Panc1 (cell line): ENCODE measurements around the gene KIAA1191. TPM values are rescaled to one million over a fixed set of nuclear protein-coding genes. Genes with fewer than 3 reads are reported as not detected.

ENCODE experiments used
- ATAC-seq: fragments of 200-7000 bp; cut with Tn5 transposase; 2 replicates; pipeline ENCODE4 v1.9.1; 2020; ENCODE audit warnings: mild to moderate bottlenecking, moderate library complexity
- BruUV-seq: library from RNA; stranded (reverse); fragments of 400-500 nt; replicated peaks from 2 replicates; lab custom pipeline; 2021; lab: Mats Ljungman, UMichigan
- CTCF ChIA-PET: fragments of 300-600 bp; sonication (Branson Sonifier 250); formaldehyde crosslinking; loops from one replicate; lab custom pipeline; 2022; ENCODE audit warnings: antibody characterized with exemption; lab: Charles Lee
- POLR2A ChIA-PET: fragments of 300-600 bp; sonication (Branson Sonifier 250); formaldehyde crosslinking; loops from one replicate; lab custom pipeline; 2022; ENCODE audit warnings: antibody characterized with exemption; lab: Charles Lee
- DNase-seq: peaks from one replicate; pipeline ENCODE4 v3.0.0-alpha.2; 2010; ENCODE audit warnings: low read depth, low spot score
- H3K27ac ChIP-seq: 2 replicates; pipeline ENCODE4 v1.5.1; 2011; ENCODE audit warnings: mild to moderate bottlenecking, low read length, inconsistent platforms
- H3K27me3 ChIP-seq: fragments of 200-500 bp; sonication (Bioruptor generic); 2 replicates; pipeline ENCODE4 v1.6.0; 2014; ENCODE audit warnings: low read length, inconsistent platforms; ENCODE audit not compliant: control insufficient read depth, insufficient read depth
- H3K36me3 ChIP-seq: fragments of 200-500 bp; sonication (Bioruptor generic); 2 replicates; pipeline ENCODE4 v1.5.1; 2014; ENCODE audit warnings: inconsistent platforms, mild to moderate bottlenecking, low read length, moderate library complexity; ENCODE audit not compliant: control insufficient read depth, insufficient read depth
- H3K4me1 ChIP-seq: 2 replicates; pipeline ENCODE4 v1.5.1; 2011; ENCODE audit warnings: inconsistent platforms, mild to moderate bottlenecking, low read length, moderate library complexity; ENCODE audit not compliant: control insufficient read depth, insufficient read depth
- H3K4me3 ChIP-seq, 2 experiments: 2 replicates each; pipeline ENCODE4 v1.5.1; 2011 to 2012; ENCODE audit warnings: low read depth in 2 of 2, low read length in 2 of 2, mild to moderate bottlenecking in 2 of 2, inconsistent platforms in 1 of 2, moderate library complexity in 1 of 2
- H3K9me3 ChIP-seq: fragments of 200-500 bp; sonication (Bioruptor generic); 2 replicates; pipeline ENCODE4 v1.5.1; 2014; ENCODE audit warnings: low read depth, mild to moderate bottlenecking, inconsistent platforms, low read length, moderate library complexity; ENCODE audit not compliant: control insufficient read depth, insufficient read depth
- POLR2AphosphoS5 ChIP-seq: IDR thresholded peaks from 2 replicates; pipeline ENCODE4 v1.6.1; 2012; ENCODE audit warnings: mild to moderate bottlenecking, low read depth, low read length, moderate library complexity
- SIN3A ChIP-seq: IDR thresholded peaks from 2 replicates; pipeline ENCODE4 v1.6.1; 2012; ENCODE audit warnings: low read depth, mild to moderate bottlenecking, low read length, moderate library complexity, borderline replicate concordance; ENCODE audit not compliant: insufficient read depth
- TCF7L2 ChIP-seq: IDR thresholded peaks from 2 replicates; pipeline ENCODE4 v1.6.1; 2011; ENCODE audit warnings: mild to moderate bottlenecking, low read depth, low read length, inconsistent platforms
- in situ Hi-C: cut with HindIII; loops from 2 replicates; pipeline ENCODE4 v1.10.0; 2016; ENCODE audit warnings: low sequenced_read_pairs, low pct_unique_long_range_greater_than_20kb
- intact Hi-C: fragments of 100-400 bp; cut with micrococcal nuclease; formaldehyde crosslinking; loops from one replicate; pipeline ENCODE4 v1.10.0; 2022; ENCODE audit not compliant: unreplicated experiment
- total RNA-seq: library from RNA; stranded (reverse); gene quantifications from one replicate; pipeline ENCODE4 v1.2.1, GENCODE V29; 2021; ENCODE audit not compliant: unreplicated experiment
- TF ChIP-seq, protein P1 (sequence below): fragments of 450-650 bp; IDR thresholded peaks from 2 replicates; pipeline ENCODE4 v1.5.1; 2017; ENCODE audit warnings: mild to moderate bottlenecking
- TF ChIP-seq, protein P2 (sequence below), 2 experiments: IDR thresholded peaks; 2 replicates each; pipeline ENCODE4 v1.6.1; 2011 to 2012; ENCODE audit warnings: low read depth in 2 of 2, control low read depth in 1 of 2, low read length in 1 of 2, mild to moderate bottlenecking in 1 of 2, moderate library complexity in 1 of 2; ENCODE audit not compliant: insufficient read depth in 1 of 2

Gene KIAA1191
- total RNA-seq, 1 experiment from 2014 or later: 92.3 TPM

DNA sequence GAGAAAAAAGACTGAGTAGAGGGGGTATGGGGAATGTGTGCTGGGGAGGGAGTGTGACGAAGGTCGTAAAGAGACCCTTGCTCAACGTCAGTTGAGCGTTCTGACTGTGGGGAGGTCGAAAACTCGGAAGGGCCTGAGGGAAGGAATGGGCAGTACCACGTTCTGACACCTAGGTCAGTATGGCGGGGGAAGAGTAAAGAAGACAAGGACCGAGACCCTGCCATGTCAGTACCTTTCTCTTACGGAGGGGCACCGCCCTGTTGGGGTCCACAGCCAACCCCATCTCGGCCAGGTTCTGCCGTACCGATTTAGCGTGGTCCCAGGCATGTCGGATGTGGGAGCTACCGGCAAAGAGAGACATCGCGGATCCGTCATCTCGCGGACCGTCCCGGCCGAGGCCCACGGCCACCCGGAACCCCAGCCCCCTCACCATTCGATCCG lies 26.5 kb upstream of the KIAA1191 start:
- intact Hi-C loops (loop anchor here (2.0 kb wide), 1 partner anchor 63 kb away; no protein-coding TSS in a partner anchor), in situ Hi-C loops (no loop called here)
- no peaks in the 10 kb centered on the region for H3K9me3 ChIP-seq
- peak overlapping the region; percentile 100 for H3K27ac ChIP-seq
- DNase-seq: no peak
- peak; percentile 10 for ATAC-seq
- CTCF ChIA-PET: no interaction called here
- peaks cover 26% of the 10 kb centered on the region for H3K36me3 ChIP-seq
- peaks cover 17% of the 10 kb centered on the region for H3K4me1 ChIP-seq
- peak overlapping the region; percentile 76 to 94 for H3K4me3 ChIP-seq
- BruUV-seq: no TSS peak
- TF ChIP-seq TCF7L2 (no peak), SIN3A (no peak; the same call in 1 of the 2 replicates), POLR2AphosphoS5 (no peak)
- TF ChIP-seq, protein P1, sequence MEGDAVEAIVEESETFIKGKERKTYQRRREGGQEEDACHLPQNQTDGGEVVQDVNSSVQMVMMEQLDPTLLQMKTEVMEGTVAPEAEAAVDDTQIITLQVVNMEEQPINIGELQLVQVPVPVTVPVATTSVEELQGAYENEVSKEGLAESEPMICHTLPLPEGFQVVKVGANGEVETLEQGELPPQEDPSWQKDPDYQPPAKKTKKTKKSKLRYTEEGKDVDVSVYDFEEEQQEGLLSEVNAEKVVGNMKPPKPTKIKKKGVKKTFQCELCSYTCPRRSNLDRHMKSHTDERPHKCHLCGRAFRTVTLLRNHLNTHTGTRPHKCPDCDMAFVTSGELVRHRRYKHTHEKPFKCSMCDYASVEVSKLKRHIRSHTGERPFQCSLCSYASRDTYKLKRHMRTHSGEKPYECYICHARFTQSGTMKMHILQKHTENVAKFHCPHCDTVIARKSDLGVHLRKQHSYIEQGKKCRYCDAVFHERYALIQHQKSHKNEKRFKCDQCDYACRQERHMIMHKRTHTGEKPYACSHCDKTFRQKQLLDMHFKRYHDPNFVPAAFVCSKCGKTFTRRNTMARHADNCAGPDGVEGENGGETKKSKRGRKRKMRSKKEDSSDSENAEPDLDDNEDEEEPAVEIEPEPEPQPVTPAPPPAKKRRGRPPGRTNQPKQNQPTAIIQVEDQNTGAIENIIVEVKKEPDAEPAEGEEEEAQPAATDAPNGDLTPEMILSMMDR: no peak
- TF ChIP-seq, protein P2, sequence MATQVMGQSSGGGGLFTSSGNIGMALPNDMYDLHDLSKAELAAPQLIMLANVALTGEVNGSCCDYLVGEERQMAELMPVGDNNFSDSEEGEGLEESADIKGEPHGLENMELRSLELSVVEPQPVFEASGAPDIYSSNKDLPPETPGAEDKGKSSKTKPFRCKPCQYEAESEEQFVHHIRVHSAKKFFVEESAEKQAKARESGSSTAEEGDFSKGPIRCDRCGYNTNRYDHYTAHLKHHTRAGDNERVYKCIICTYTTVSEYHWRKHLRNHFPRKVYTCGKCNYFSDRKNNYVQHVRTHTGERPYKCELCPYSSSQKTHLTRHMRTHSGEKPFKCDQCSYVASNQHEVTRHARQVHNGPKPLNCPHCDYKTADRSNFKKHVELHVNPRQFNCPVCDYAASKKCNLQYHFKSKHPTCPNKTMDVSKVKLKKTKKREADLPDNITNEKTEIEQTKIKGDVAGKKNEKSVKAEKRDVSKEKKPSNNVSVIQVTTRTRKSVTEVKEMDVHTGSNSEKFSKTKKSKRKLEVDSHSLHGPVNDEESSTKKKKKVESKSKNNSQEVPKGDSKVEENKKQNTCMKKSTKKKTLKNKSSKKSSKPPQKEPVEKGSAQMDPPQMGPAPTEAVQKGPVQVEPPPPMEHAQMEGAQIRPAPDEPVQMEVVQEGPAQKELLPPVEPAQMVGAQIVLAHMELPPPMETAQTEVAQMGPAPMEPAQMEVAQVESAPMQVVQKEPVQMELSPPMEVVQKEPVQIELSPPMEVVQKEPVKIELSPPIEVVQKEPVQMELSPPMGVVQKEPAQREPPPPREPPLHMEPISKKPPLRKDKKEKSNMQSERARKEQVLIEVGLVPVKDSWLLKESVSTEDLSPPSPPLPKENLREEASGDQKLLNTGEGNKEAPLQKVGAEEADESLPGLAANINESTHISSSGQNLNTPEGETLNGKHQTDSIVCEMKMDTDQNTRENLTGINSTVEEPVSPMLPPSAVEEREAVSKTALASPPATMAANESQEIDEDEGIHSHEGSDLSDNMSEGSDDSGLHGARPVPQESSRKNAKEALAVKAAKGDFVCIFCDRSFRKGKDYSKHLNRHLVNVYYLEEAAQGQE (IDR thresholded peaks at IDR 0.05; ENCODE audit: insufficient read depth in 1 of 2, low read depth in 2 of 2, low read length in 1 of 2): no peak
- H3K27me3 ChIP-seq: no peaks in the 10 kb centered on the region
- POLR2A ChIA-PET: no interaction called here

DNA sequence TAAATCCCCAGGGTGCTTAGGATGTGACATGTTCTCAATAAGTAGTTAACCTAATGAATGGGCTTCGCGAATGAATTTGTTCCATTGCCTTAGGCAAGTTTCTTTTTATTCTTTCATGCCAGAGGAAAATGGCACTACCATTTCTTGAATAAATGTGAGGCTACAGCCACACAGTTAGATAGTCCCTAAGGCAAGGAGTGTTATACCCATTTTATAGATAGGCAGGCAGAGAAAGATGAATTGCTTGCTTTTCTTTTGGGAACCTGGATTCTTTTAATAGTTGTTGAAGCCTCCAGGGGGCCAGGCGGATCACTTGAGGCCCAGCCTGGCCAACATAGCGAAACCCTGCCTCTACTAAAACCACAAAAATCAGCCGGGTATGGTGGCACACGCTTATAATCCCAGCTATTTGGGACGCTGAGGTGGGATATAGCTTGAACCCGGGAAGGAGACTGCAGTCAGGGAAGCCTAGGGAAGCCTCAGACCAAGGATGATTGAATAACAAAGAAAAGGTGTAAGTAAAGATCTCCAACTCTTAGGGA lies 25.9 kb upstream of the KIAA1191 start:
- H3K27me3 ChIP-seq: no peaks in the 10 kb centered on the region
- intact Hi-C loops (no loop called here), in situ Hi-C loops (no loop called here)
- TF ChIP-seq POLR2AphosphoS5: no peak
- TF ChIP-seq TCF7L2: no peak
- DNase-seq: no peak
- ATAC-seq: no peak
- TSS peak; percentile 75 for BruUV-seq
- peak overlapping the region; percentile 76 to 94 for H3K4me3 ChIP-seq
- ChIA-PET POLR2A (no interaction called here), CTCF (interaction anchor here (0.7 kb wide), 2 partner anchors 20 to 457 kb away, joined by 3 to 6 read pairs; no protein-coding TSS in a partner anchor)
- no peaks in the 10 kb centered on the region for H3K9me3 ChIP-seq
- H3K27ac ChIP-seq: peak overlapping the region; percentile 100
- H3K4me1 ChIP-seq: peaks cover 17% of the 10 kb centered on the region
- peaks cover 28% of the 10 kb centered on the region for H3K36me3 ChIP-seq

DNA sequence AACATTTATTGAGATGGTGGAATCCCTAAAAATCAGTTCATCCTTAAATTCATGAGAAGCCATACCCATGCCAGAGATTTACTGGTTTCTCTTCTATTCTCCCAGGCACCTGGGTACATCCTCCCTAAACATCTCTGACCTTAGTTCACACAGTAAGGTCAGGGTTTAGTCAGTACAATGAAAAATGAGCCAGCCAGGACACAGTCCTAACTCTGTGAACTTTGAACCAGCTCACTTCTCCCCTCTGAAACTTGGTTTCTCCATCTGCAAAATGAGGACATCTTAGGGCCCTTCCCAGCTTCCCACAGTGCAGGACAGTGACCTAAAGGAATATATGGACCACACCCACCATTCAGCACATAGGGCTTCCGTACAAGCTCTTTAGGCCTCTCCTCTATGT lies 24.9 kb upstream of the KIAA1191 start:
- Histone ChIP-seq H3K36me3 (peaks cover 32% of the 10 kb centered on the region), H3K4me1 (peaks cover 17% of the 10 kb centered on the region), H3K4me3 (peak overlapping the region; percentile 76 to 94; a peak in 3 of 4 replicates), H3K27me3 (no peaks in the 10 kb centered on the region), H3K27ac (no peak overlapping the region), H3K9me3 (no peaks in the 10 kb centered on the region)
- ATAC-seq: no peak
- TF ChIP-seq TCF7L2: no peak
- CTCF ChIA-PET: no interaction called here
- DNase-seq: no peak
- no TSS peak for BruUV-seq
- in situ Hi-C loops: no loop called here
- POLR2A ChIA-PET: no interaction called here
- intact Hi-C loops: no loop called here
